Fibroblast of villous mesenchyme (primary cell): ENCODE results near the gene RNH1. TPM values are rescaled to one million over a fixed set of nuclear protein-coding genes. Genes with fewer than 3 reads are reported as not detected.

Experiments
- DNase-seq: peaks from one replicate; pipeline ENCODE4 v3.0.0-alpha.2; 2010; ENCODE audit warnings: low read depth
- H3K4me3 ChIP-seq: 2 replicates; pipeline ENCODE4 v1.5.1; 2011; ENCODE audit warnings: low read depth, mild to moderate bottlenecking, low read length
- total RNA-seq: library from RNA; depleted of rRNA; stranded (reverse); fragments of >200 nt; gene quantifications from 2 replicates; pipeline ENCODE4 v1.2.3, GENCODE V29; 2012
- TF ChIP-seq, protein P1 (sequence below): IDR thresholded peaks from 2 replicates; pipeline ENCODE4 v1.5.1; 2012; ENCODE audit warnings: low read depth, mild to moderate bottlenecking, low read length; ENCODE audit not compliant: insufficient read depth

The RNH1 gene
- total RNA-seq, 1 donor, result 259 TPM

GRCh38 chr11:484616-485015 lies 22.4 kb downstream of the RNH1 start:
- TF ChIP-seq, protein P1, sequence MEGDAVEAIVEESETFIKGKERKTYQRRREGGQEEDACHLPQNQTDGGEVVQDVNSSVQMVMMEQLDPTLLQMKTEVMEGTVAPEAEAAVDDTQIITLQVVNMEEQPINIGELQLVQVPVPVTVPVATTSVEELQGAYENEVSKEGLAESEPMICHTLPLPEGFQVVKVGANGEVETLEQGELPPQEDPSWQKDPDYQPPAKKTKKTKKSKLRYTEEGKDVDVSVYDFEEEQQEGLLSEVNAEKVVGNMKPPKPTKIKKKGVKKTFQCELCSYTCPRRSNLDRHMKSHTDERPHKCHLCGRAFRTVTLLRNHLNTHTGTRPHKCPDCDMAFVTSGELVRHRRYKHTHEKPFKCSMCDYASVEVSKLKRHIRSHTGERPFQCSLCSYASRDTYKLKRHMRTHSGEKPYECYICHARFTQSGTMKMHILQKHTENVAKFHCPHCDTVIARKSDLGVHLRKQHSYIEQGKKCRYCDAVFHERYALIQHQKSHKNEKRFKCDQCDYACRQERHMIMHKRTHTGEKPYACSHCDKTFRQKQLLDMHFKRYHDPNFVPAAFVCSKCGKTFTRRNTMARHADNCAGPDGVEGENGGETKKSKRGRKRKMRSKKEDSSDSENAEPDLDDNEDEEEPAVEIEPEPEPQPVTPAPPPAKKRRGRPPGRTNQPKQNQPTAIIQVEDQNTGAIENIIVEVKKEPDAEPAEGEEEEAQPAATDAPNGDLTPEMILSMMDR, result no peak
- no peak overlapping the region for H3K4me3 ChIP-seq
- no peak for DNase-seq

DNA sequence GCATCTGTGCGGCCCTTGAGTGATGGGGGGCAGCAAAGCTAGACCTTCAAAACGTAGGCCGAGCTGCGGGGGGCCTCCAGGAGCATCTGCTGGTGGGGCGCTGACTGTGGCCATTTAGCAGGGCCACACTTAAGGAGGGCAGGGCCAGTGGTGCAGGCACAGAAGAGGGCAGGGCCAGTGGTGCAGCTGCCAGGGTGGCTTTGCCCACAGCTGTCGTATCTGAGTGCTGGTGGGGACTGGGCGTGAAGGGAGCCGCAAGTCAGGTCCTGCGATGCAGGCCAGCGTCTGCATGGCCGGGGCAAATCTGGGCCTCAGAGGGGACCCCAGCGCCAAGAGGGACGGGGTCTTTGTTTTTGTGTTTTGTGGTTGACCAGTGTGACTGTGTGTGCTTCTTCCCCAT lies 27.7 kb downstream of the RNH1 start:
- no peak for DNase-seq
- no peak overlapping the region for H3K4me3 ChIP-seq
- TF ChIP-seq, protein P1, result no peak

- TF ChIP-seq, protein P1, result no peak
- no peak overlapping the region for H3K4me3 ChIP-seq
- DNase-seq, result no peak
These were observed 29.9 kb downstream of the RNH1 start for GRCh38 chr11:477052-477715.

DNA sequence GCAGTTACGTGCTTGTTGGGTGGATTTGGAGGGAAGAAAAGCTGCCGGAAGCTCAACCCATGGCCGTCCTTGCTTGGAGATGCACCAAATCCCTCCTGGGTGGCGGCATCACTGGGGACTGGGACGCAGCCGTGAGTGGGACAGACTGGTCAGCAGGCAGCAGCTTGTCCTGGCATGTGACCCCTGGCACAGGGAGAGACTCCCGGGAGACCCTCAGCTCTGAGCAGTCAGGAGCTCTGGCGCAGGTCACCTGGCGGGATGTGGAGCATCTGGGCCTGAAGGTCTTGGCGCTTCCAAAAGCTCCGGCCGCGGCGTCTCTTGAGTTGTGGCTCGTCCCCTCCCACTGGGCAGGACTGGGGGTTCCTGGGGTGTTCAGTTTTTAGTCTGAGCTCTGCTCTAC lies 30.6 kb downstream of the RNH1 start:
- no peak for DNase-seq
- TF ChIP-seq, protein P1, result no peak
- H3K4me3 ChIP-seq, result no peak overlapping the region

DNA sequence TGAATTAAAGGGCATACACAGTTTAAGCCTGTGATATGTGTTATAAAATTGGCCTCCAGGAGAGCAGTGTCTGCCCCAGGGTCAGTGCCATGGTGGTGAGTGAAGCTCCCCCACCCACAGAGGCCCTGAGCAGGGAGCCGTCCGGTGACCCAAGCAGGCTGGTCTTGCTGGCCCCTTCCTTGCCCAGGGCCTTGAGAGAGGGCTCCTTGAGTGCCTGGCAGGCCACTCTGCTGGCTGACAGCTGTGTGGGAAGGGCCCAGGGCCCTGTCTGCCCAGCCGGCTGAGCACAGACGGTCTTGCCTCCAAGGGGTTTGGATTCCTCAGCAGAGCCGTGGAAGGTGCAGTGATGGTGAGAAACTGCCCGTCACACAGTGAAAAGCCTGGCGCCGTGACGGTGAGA lies 31.1 kb downstream of the RNH1 start:
- no peak for DNase-seq
- TF ChIP-seq, protein P1, result no peak
- H3K4me3 ChIP-seq, result no peak overlapping the region

- TF ChIP-seq, protein P1, result no peak
- H3K4me3 ChIP-seq, result no peak overlapping the region
- no peak for DNase-seq
These were observed 32.0 kb downstream of the RNH1 start for GRCh38 chr11:474914-475506.
